SU-DHL-6 (cell line): ENCODE results near the gene CETP.

ENCODE experiments used
- H2AFZ ChIP-seq: fragments of 200-600 bp; sonication (generic); 2 replicates; pipeline ENCODE4 v1.6.1; 2014; ENCODE audit warnings: low read depth, mild to moderate bottlenecking, moderate library complexity, mixed read lengths, antibody characterized with exemption, low read length; ENCODE audit not compliant: severe bottlenecking
- H3F3A ChIP-seq: fragments of 200-600 bp; shearing (Covaris generic); 2 replicates; pipeline ENCODE4 v1.6.0; 2016; ENCODE audit warnings: antibody characterized with exemption, mild to moderate bottlenecking; ENCODE audit not compliant: insufficient read depth
- H3K27ac ChIP-seq: fragments of 200-600 bp; sonication (generic); 2 replicates; pipeline ENCODE4 v1.5.1; 2016; ENCODE audit warnings: low read depth, mild to moderate bottlenecking, low read length, moderate library complexity, mixed read lengths
- H3K27me3 ChIP-seq: fragments of 200-600 bp; sonication (generic), shearing (Covaris generic); 2 replicates; pipeline ENCODE4 v1.6.0; 2014; ENCODE audit warnings: mild to moderate bottlenecking, low read length
- H3K36me3 ChIP-seq: fragments of 200-600 bp; sonication (generic); 2 replicates; pipeline ENCODE4 v1.6.1; 2014; ENCODE audit warnings: mild to moderate bottlenecking, low read length, mixed read lengths
- H3K4me2 ChIP-seq: fragments of 300-600, 200-600 bp; shearing (Covaris generic), sonication (generic); 2 replicates; pipeline ENCODE4 v1.6.0; 2014; ENCODE audit warnings: low read length, low read depth, mild to moderate bottlenecking; ENCODE audit not compliant: poor library complexity, severe bottlenecking
- H3K4me3 ChIP-seq: fragments of 200-600 bp; sonication (generic); 2 replicates; pipeline ENCODE4 v1.5.1; 2014; ENCODE audit warnings: antibody characterized with exemption, low read length, mild to moderate bottlenecking, mixed read lengths; ENCODE audit not compliant: insufficient read depth, poor library complexity, severe bottlenecking
- H3K79me2 ChIP-seq: fragments of 200-600 bp; sonication (generic); 2 replicates; pipeline ENCODE4 v1.6.1; 2014; ENCODE audit warnings: mild to moderate bottlenecking, low read length, moderate library complexity; ENCODE audit not compliant: insufficient read depth
- H3K9ac ChIP-seq: fragments of 200-600 bp; sonication (generic); 2 replicates; pipeline ENCODE4 v1.7.0; 2014; ENCODE audit warnings: mild to moderate bottlenecking, low read length
- H3K9me2 ChIP-seq: fragments of 200-600 bp; sonication (generic); replicated peaks from 2 replicates; pipeline ENCODE4 v1.6.1; 2014; ENCODE audit warnings: low read length; ENCODE audit not compliant: insufficient read depth
- H3K9me3 ChIP-seq: fragments of 200-600 bp; sonication (generic); 2 replicates; pipeline ENCODE4 v1.6.1; 2014; ENCODE audit warnings: low read length, mixed read lengths; ENCODE audit not compliant: insufficient read depth
- H4K20me1 ChIP-seq: fragments of 200-600 bp; sonication (generic); 2 replicates; pipeline ENCODE4 v1.6.1; 2014; ENCODE audit warnings: low read depth, mild to moderate bottlenecking, antibody characterized with exemption, low read length, moderate library complexity, mixed read lengths
- EZH2phosphoT487 ChIP-seq: fragments of 200-600 bp; sonication (generic), shearing (Covaris generic); conservative IDR thresholded peaks from 2 replicates; pipeline ENCODE4 v1.6.1; 2018; ENCODE audit warnings: mild to moderate bottlenecking, antibody characterized with exemption, low read length, moderate library complexity, mixed read lengths
- TF ChIP-seq, protein P1 (sequence below): fragments of 200-600 bp; sonication (generic); IDR thresholded peaks from one replicate; pipeline ENCODE4 v1.5.1; 2017; ENCODE audit warnings: antibody characterized with exemption, mild to moderate bottlenecking, low read length, moderate library complexity; ENCODE audit not compliant: insufficient read depth, poor library complexity, severe bottlenecking

The CETP gene

DNA sequence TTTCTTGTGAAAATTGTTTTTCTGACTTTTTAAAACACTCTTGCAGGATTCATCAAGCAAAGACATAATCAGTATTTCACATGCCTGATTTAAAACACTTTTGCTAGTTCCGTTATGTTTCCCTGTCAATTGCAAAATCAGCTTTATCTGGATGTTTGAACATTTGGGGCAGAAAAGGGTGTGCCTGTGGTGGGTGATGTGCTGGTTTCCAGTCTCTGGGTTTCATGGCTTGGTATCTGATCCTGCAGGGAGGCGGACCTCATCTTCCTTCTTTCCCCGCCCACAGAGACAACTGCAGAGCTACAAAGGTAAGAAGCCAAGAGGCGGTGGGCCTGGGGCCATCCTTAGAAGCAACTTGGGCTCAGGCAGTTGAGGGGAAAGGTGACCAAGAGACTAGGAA is 69.4 kb downstream of the CETP start:
- Histone ChIP-seq H4K20me1 (no peaks in the 10 kb centered on the region), H3K27me3 (no peaks in the 10 kb centered on the region), H3K4me2 (no peak overlapping the region), H3F3A (no peaks in the 10 kb centered on the region), H2AFZ (no peak overlapping the region), H3K36me3 (no peaks in the 10 kb centered on the region), H3K27ac (no peak overlapping the region), H3K4me3 (no peak overlapping the region), H3K79me2 (no peaks in the 10 kb centered on the region), H3K9me2 (no peaks in the 10 kb centered on the region), H3K9me3 (no peaks in the 10 kb centered on the region), H3K9ac (no peak overlapping the region)
- TF ChIP-seq EZH2phosphoT487: no peak
- TF ChIP-seq, protein P1, sequence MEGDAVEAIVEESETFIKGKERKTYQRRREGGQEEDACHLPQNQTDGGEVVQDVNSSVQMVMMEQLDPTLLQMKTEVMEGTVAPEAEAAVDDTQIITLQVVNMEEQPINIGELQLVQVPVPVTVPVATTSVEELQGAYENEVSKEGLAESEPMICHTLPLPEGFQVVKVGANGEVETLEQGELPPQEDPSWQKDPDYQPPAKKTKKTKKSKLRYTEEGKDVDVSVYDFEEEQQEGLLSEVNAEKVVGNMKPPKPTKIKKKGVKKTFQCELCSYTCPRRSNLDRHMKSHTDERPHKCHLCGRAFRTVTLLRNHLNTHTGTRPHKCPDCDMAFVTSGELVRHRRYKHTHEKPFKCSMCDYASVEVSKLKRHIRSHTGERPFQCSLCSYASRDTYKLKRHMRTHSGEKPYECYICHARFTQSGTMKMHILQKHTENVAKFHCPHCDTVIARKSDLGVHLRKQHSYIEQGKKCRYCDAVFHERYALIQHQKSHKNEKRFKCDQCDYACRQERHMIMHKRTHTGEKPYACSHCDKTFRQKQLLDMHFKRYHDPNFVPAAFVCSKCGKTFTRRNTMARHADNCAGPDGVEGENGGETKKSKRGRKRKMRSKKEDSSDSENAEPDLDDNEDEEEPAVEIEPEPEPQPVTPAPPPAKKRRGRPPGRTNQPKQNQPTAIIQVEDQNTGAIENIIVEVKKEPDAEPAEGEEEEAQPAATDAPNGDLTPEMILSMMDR: no peak

DNA sequence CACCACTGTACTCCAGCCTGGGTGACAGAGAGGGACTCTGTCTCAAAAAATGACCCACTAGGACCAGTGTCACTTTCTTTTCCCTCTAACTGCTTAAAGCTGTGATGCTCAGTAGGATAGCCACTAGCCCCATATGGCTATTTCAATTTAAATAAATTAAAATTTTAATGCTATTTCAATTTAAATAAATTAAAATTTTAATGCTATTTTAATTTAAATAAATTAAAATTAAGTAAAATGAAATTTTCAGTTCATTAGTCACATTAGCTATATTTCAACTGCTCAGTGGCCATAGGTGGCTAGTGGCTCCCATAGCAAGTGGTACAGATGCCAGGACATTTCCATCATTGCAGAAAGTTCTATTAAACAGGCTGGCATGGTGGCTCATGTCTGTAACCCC is 70.6 kb downstream of the CETP start:
- H3K36me3 ChIP-seq: no peaks in the 10 kb centered on the region

DNA sequence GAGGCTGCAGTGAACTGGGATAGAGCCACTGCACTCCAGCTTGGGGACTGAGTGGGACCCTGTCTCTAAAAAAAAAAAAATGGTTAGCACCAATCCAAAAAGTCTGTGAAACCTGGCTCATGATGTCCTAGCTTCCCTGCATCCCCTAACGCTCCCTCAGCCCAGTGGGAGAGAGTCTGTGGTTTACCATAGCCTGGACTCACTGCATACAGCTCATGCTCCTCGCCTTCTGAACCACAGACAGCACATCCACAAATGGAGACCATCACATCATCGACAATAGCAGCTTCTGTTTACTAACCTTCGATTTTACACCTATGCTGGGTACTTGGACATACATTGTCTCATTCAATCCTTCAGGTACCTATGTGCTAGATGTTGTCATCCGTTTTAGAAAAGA is 71.2 kb downstream of the CETP start:
- Histone ChIP-seq H3F3A (no peaks in the 10 kb centered on the region), H3K79me2 (no peaks in the 10 kb centered on the region), H3K4me2 (no peak overlapping the region), H3K36me3 (no peaks in the 10 kb centered on the region), H3K27ac (no peak overlapping the region), H3K9me2 (no peaks in the 10 kb centered on the region), H3K27me3 (no peaks in the 10 kb centered on the region), H4K20me1 (no peaks in the 10 kb centered on the region), H2AFZ (no peak overlapping the region), H3K9me3 (no peaks in the 10 kb centered on the region), H3K9ac (no peak overlapping the region), H3K4me3 (no peak overlapping the region)
- no peak for TF ChIP-seq EZH2phosphoT487
- TF ChIP-seq, protein P1: no peak

More for the DNA sequence above, 70.6 kb downstream of the CETP start:
- H3K27ac ChIP-seq: no peak overlapping the region
- no peak overlapping the region for H3K4me2 ChIP-seq
- H4K20me1 ChIP-seq: no peaks in the 10 kb centered on the region
- no peaks in the 10 kb centered on the region for H3K9me3 ChIP-seq
- H2AFZ ChIP-seq: no peak overlapping the region
- no peaks in the 10 kb centered on the region for H3K27me3 ChIP-seq
- no peaks in the 10 kb centered on the region for H3K9me2 ChIP-seq
- no peaks in the 10 kb centered on the region for H3F3A ChIP-seq
- H3K79me2 ChIP-seq: no peaks in the 10 kb centered on the region
- no peak for TF ChIP-seq EZH2phosphoT487
- TF ChIP-seq, protein P1: no peak
- H3K4me3 ChIP-seq: no peak overlapping the region
- no peak overlapping the region for H3K9ac ChIP-seq
